GM12878 (cell line): Measurements from ENCODE around the gene KATNA1. TPM values are rescaled to one million over a fixed set of nuclear protein-coding genes. Genes with fewer than 3 reads are reported as not detected.

Experiments used
- ATF7 ChIP-seq: fragments of 450-650 bp; IDR thresholded peaks from 2 replicates; pipeline ENCODE4 v1.6.1; 2016; ENCODE audit warnings: low read depth, mild to moderate bottlenecking
- BMI1 ChIP-seq: fragments of 450-650 bp; IDR thresholded peaks from 2 replicates; pipeline ENCODE4 v1.6.1; 2016; ENCODE audit warnings: mild to moderate bottlenecking, moderate library complexity, borderline replicate concordance
- CBX5 ChIP-seq: sonication (generic); IDR thresholded peaks from 2 replicates; pipeline ENCODE4 v1.6.1; 2016; ENCODE audit warnings: low read depth, moderate library complexity, mild to moderate bottlenecking, inconsistent platforms
- EGR1 ChIP-seq, 2 experiments: IDR thresholded peaks; 1 replicate in 1 of 2; 2 replicates in 1 of 2; pipeline ENCODE4 v1.6.1; 2011 to 2012; ENCODE audit warnings: low read depth in 2 of 2, low read length in 2 of 2, borderline replicate concordance in 1 of 2, mild to moderate bottlenecking in 1 of 2, moderate library complexity in 1 of 2
- ESRRA ChIP-seq: IDR thresholded peaks from 2 replicates; pipeline ENCODE4 v1.6.1; 2012; ENCODE audit warnings: mild to moderate bottlenecking, low read length, improper control_type of control experiment
- GABPA ChIP-seq: IDR thresholded peaks from 2 replicates; pipeline ENCODE4 v1.6.1; 2014; ENCODE audit warnings: antibody characterized with exemption, low read depth, mild to moderate bottlenecking, inconsistent platforms
- POU2F2 ChIP-seq: IDR thresholded peaks from 3 replicates; pipeline ENCODE4 v1.6.1; 2011; ENCODE audit warnings: low read depth, mild to moderate bottlenecking, low read length, borderline replicate concordance
- RAD51 ChIP-seq: fragments of 450-650 bp; IDR thresholded peaks from 2 replicates; pipeline ENCODE4 v1.6.1; 2016; ENCODE audit warnings: moderate library complexity, mild to moderate bottlenecking, inconsistent platforms
- RB1 ChIP-seq: fragments of 450-650 bp; formaldehyde crosslinking; IDR thresholded peaks from 2 replicates; pipeline ENCODE4 v1.6.1; 2017; ENCODE audit warnings: mild to moderate bottlenecking, borderline replicate concordance
- RBBP5 ChIP-seq: fragments of 200-600 bp; sonication (generic); conservative IDR thresholded peaks from 2 replicates; pipeline ENCODE4 v1.6.1; 2016
- RELA ChIP-seq: fragments of 450-650 bp; IDR thresholded peaks from 2 replicates; pipeline ENCODE4 v1.8.0; 2014; ENCODE audit warnings: borderline replicate concordance; ENCODE audit not compliant: partially characterized antibody
- SIX5 ChIP-seq: IDR thresholded peaks from 2 replicates; pipeline ENCODE4 v1.6.1; 2011; ENCODE audit warnings: mild to moderate bottlenecking, low read depth, low read length, moderate library complexity; ENCODE audit not compliant: severe bottlenecking
- STAT1 ChIP-seq: fragments of 450-650 bp; conservative IDR thresholded peaks from 2 replicates; pipeline ENCODE4 v1.6.1; 2014; ENCODE audit warnings: antibody characterized with exemption, mild to moderate bottlenecking
- TCF7 ChIP-seq: IDR thresholded peaks from 2 replicates; pipeline ENCODE4 v1.6.1; 2014; ENCODE audit warnings: antibody characterized with exemption, borderline replicate concordance
- WRNIP1 ChIP-seq: IDR thresholded peaks from 2 replicates; pipeline ENCODE4 v1.6.1; 2011; ENCODE audit warnings: low read depth, low read length, improper control_type of control experiment, borderline replicate concordance
- polyA plus RNA-seq, 11 experiments: library from polyadenylated mRNA; depleted of rRNA in 4 of 11; unstranded in 6 of 11; stranded (reverse) in 5 of 11; fragments of >200 nt; fragmentation: Nextera tagmentation in 4 of 11; fragmentation: Illumina TruSeq in 1 of 11; extraction: Ambion mirVana in 4 of 11; extraction: Trizol in 1 of 11; gene quantifications; 1 replicate in 1 of 11; 2 replicates in 10 of 11; pipeline versions ENCODE4 v1.2.1 to v1.2.3, GENCODE V29; 2011 to 2016; ENCODE audit warnings: inconsistent platforms in 2 of 11, missing spikeins in 2 of 11, low read depth in 1 of 11
- total RNA-seq, 4 experiments: library from RNA; depleted of rRNA in 3 of 4; stranded (reverse); fragments of >200 nt in 3 of 4; fragmentation: Illumina TruSeq in 1 of 4; extraction: Trizol in 1 of 4; gene quantifications; 2 replicates each; pipeline versions ENCODE4 v1.2.1 to v1.2.3, GENCODE V29; 2013 to 2021
- TF ChIP-seq, protein P1 (sequence below): fragments of 450-650 bp; IDR thresholded peaks from 2 replicates; pipeline ENCODE4 v1.6.1; 2017; ENCODE audit warnings: mild to moderate bottlenecking, low read depth, inconsistent platforms; ENCODE audit not compliant: poor library complexity, severe bottlenecking
- TF ChIP-seq, protein P2 (sequence below): fragments of 450-650 bp; conservative IDR thresholded peaks from 2 replicates; pipeline ENCODE4 v1.6.1; 2017; ENCODE audit warnings: mild to moderate bottlenecking, moderate library complexity
- TF ChIP-seq, protein P3 (sequence below): IDR thresholded peaks from 2 replicates; pipeline ENCODE4 v1.6.1; 2012; ENCODE audit warnings: low read depth, low read length, improper control_type of control experiment
- TF ChIP-seq, protein P4 (sequence below): IDR thresholded peaks from 2 replicates; pipeline ENCODE4 v1.6.1; 2011; ENCODE audit warnings: low read depth, low read length, improper control_type of control experiment, borderline replicate concordance
- TF ChIP-seq, protein P5 (sequence below): IDR thresholded peaks from 2 replicates; pipeline ENCODE4 v1.6.1; 2012; ENCODE audit warnings: low read depth, low read length, improper control_type of control experiment

Gene KATNA1
- total and polyA plus RNA-seq, 10 of the 15 experiments (the other 5 are each of a cell fraction or from before 2014, with no cell fraction given): 15.4 to 35.3 (median 25.1) TPM

DNA sequence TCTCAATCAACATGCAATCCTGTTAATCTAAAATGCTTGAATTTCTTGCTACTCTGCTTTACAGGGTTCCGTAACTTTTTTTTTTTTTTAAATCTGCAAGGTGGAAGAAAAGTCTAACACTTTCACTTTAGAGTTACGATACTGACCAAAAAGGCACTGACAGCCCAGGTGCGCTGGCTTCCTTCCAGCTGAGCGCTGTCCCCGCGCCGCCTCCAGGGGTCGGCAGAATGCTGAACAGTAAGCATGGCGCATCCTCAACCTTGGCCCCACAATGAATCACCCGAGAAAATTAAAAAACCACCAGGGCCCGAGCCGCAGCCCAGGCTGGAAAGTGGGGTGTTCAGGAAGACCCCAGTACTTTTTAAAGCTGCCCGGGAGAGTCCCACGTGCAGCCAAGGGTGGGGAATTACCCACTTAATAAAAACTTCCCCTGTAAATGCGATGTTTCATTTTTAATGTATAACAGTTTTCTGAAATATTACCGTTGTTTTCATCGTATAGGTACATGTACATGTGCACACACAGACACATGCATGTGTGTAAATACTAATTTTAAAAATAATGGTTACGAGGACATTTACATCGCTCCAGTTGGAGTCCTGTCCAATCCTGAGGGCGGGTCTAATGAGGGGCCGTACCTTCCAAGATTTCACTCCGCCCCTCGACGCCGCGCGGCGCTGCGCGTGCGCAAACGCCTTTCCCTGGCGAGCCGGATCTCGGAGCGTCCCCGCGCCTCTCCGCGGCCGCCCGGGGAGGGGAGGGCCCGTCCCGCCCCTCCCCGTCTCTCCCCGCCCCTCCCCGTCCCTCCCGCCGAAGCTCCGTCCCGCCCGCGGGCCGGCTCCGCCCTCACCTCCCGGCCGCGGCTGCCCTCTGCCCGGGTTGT, 82.7 kb downstream of the KATNA1 start, which contains the start of gene GINM1 (continued):
- TF ChIP-seq BMI1 (no peak), POU2F2 (0 out of 3 replicates have a peak, but pooled peaks have one; percentile 42), STAT1 (no peak), RBBP5 (0 out of 2 replicates have a peak, but pooled peaks have one; percentile 45), WRNIP1 (peak; percentile 32; the same call in 1 of the 2 replicates), TCF7 (no peak), RELA (no peak), EGR1 (IDR thresholded peaks at IDR 0.05; ENCODE audit: borderline replicate concordance in 1 of 2, low read depth in 2 of 2, low read length in 2 of 2) (no peak), RAD51 (peak; percentile 31; the same call in 1 of the 2 replicates), RB1 (no peak), GABPA (no peak), SIX5 (no peak), CBX5 (no peak), ESRRA (0 out of 2 replicates have a peak, but pooled peaks have one; percentile 38), ATF7 (no peak; the same call in none of the 2 replicates)
- TF ChIP-seq, protein P1, sequence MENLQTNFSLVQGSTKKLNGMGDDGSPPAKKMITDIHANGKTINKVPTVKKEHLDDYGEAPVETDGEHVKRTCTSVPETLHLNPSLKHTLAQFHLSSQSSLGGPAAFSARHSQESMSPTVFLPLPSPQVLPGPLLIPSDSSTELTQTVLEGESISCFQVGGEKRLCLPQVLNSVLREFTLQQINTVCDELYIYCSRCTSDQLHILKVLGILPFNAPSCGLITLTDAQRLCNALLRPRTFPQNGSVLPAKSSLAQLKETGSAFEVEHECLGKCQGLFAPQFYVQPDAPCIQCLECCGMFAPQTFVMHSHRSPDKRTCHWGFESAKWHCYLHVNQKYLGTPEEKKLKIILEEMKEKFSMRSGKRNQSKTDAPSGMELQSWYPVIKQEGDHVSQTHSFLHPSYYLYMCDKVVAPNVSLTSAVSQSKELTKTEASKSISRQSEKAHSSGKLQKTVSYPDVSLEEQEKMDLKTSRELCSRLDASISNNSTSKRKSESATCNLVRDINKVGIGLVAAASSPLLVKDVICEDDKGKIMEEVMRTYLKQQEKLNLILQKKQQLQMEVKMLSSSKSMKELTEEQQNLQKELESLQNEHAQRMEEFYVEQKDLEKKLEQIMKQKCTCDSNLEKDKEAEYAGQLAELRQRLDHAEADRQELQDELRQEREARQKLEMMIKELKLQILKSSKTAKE: peak; percentile 96
- TF ChIP-seq, protein P2, sequence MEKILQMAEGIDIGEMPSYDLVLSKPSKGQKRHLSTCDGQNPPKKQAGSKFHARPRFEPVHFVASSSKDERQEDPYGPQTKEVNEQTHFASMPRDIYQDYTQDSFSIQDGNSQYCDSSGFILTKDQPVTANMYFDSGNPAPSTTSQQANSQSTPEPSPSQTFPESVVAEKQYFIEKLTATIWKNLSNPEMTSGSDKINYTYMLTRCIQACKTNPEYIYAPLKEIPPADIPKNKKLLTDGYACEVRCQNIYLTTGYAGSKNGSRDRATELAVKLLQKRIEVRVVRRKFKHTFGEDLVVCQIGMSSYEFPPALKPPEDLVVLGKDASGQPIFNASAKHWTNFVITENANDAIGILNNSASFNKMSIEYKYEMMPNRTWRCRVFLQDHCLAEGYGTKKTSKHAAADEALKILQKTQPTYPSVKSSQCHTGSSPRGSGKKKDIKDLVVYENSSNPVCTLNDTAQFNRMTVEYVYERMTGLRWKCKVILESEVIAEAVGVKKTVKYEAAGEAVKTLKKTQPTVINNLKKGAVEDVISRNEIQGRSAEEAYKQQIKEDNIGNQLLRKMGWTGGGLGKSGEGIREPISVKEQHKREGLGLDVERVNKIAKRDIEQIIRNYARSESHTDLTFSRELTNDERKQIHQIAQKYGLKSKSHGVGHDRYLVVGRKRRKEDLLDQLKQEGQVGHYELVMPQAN: peak; percentile 91
- TF ChIP-seq, protein P3, sequence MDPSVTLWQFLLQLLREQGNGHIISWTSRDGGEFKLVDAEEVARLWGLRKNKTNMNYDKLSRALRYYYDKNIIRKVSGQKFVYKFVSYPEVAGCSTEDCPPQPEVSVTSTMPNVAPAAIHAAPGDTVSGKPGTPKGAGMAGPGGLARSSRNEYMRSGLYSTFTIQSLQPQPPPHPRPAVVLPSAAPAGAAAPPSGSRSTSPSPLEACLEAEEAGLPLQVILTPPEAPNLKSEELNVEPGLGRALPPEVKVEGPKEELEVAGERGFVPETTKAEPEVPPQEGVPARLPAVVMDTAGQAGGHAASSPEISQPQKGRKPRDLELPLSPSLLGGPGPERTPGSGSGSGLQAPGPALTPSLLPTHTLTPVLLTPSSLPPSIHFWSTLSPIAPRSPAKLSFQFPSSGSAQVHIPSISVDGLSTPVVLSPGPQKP: peak; percentile 65
- TF ChIP-seq, protein P4, sequence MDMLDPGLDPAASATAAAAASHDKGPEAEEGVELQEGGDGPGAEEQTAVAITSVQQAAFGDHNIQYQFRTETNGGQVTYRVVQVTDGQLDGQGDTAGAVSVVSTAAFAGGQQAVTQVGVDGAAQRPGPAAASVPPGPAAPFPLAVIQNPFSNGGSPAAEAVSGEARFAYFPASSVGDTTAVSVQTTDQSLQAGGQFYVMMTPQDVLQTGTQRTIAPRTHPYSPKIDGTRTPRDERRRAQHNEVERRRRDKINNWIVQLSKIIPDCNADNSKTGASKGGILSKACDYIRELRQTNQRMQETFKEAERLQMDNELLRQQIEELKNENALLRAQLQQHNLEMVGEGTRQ: no peak
- TF ChIP-seq, protein P5, sequence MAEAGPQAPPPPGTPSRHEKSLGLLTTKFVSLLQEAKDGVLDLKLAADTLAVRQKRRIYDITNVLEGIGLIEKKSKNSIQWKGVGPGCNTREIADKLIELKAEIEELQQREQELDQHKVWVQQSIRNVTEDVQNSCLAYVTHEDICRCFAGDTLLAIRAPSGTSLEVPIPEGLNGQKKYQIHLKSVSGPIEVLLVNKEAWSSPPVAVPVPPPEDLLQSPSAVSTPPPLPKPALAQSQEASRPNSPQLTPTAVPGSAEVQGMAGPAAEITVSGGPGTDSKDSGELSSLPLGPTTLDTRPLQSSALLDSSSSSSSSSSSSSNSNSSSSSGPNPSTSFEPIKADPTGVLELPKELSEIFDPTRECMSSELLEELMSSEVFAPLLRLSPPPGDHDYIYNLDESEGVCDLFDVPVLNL: no peak; the same call in 1 of the 2 replicates
